OCI-M2 (cell line): ENCODE data around the gene FAM47E.

ENCODE experiments used
- DNase-seq: peaks from one replicate; lab custom pipeline; 2025; ENCODE audit not compliant: unreplicated experiment; lab: John Stamatoyannopoulos, UW

The FAM47E gene

GRCh38 chr4:76251441-76252270 lies at the start of gene FAM47E:
FAM47E (plus strand) TSS chr4:76251721; CDS start chr4:76251747, 26 bp downstream.
- no peak for DNase-seq

GRCh38 chr4:76203541-76203940 lies 48.0 kb upstream of the FAM47E start:
- DNase-seq, result no peak

GRCh38 chr4:76204936-76205335 lies 46.6 kb upstream of the FAM47E start:
- DNase-seq, result no peak

- no peak for DNase-seq
These were observed 46.0 kb upstream of the FAM47E start for GRCh38 chr4:76205476-76205875.

- DNase-seq, result no peak
These were observed 45.1 kb upstream of the FAM47E start for GRCh38 chr4:76206222-76206942.

- no peak for DNase-seq
These were observed 44.0 kb upstream of the FAM47E start for GRCh38 chr4:76207549-76207948.

- DNase-seq, result no peak
These were observed 43.3 kb upstream of the FAM47E start for GRCh38 chr4:76208005-76208765.

- no peak for DNase-seq
These were observed 41.6 kb upstream of the FAM47E start for GRCh38 chr4:76209881-76210280.

- no peak for DNase-seq
These were observed 41.1 kb upstream of the FAM47E start for GRCh38 chr4:76210452-76210851.

- no peak for DNase-seq
These were observed 39.5 kb upstream of the FAM47E start for GRCh38 chr4:76211769-76212708.

GRCh38 chr4:76212851-76213414 lies 38.6 kb upstream of the FAM47E start:
- no peak for DNase-seq

- DNase-seq, result no peak
These were observed 37.9 kb upstream of the FAM47E start, which contains the start of gene SCARB2 for GRCh38 chr4:76213415-76214176. SCARB2 (minus strand) TSS chr4:76213824; CDS start chr4:76213543, 281 bp downstream.

GRCh38 chr4:76214177-76214675 lies 37.3 kb upstream of the FAM47E start:
- no peak for DNase-seq

- DNase-seq, result no peak
These were observed 36.4 kb upstream of the FAM47E start for GRCh38 chr4:76215077-76215476.

GRCh38 chr4:76216524-76216923 lies 35.0 kb upstream of the FAM47E start:
- DNase-seq, result no peak

GRCh38 chr4:76216975-76217814 lies 34.3 kb upstream of the FAM47E start:
- DNase-seq, result no peak

- DNase-seq, result no peak
These were observed 32.0 kb upstream of the FAM47E start for GRCh38 chr4:76219299-76220055.
